DND-41 (cell line): ENCODE results near the gene FMN1.

Source experiments
- ATAC-seq: fragments of 200-7000 bp; cut with Tn5 transposase; 3 replicates; pipeline ENCODE4 v1.9.1; 2021; ENCODE audit warnings: low read depth; ENCODE audit not compliant: insufficient read depth
- DNase-seq: peaks from one replicate; pipeline ENCODE4 v3.0.0-alpha.2; 2020
- H2AFZ ChIP-seq: 2 replicates; pipeline ENCODE4 v1.6.0; 2012; ENCODE audit warnings: low read depth, low read length
- H3K27ac ChIP-seq: 2 replicates; pipeline ENCODE4 v1.5.1; 2012; ENCODE audit warnings: low read length, inconsistent platforms
- H3K27me3 ChIP-seq: fragments of 200-600 bp; sonication (generic); 2 replicates; pipeline ENCODE4 v1.6.0; 2012; ENCODE audit warnings: low read length, mild to moderate bottlenecking, inconsistent platforms; ENCODE audit not compliant: insufficient read depth, poor library complexity
- H3K36me3 ChIP-seq: 2 replicates; pipeline ENCODE4 v1.5.1; 2012; ENCODE audit warnings: low read length, inconsistent platforms; ENCODE audit not compliant: insufficient read depth
- H3K4me1 ChIP-seq: 2 replicates; pipeline ENCODE4 v1.5.1; 2012; ENCODE audit warnings: mild to moderate bottlenecking, low read length; ENCODE audit not compliant: insufficient read depth
- H3K4me2 ChIP-seq: 2 replicates; pipeline ENCODE4 v1.6.0; 2012; ENCODE audit warnings: mild to moderate bottlenecking, moderate library complexity, low read length, inconsistent platforms; ENCODE audit not compliant: insufficient read depth
- H3K4me3 ChIP-seq, 2 experiments: fragments of 200-600 bp in 1 of 2; shearing (Covaris generic) in 1 of 2; 2 replicates each; pipeline ENCODE4 v1.5.1; 2012 to 2016; ENCODE audit warnings: inconsistent platforms in 2 of 2, low read length in 2 of 2, mild to moderate bottlenecking in 2 of 2, low read depth in 1 of 2, moderate library complexity in 1 of 2
- H3K79me2 ChIP-seq: 2 replicates; pipeline ENCODE4 v1.6.0; 2012; ENCODE audit warnings: low read length, inconsistent platforms; ENCODE audit not compliant: insufficient read depth
- H3K9ac ChIP-seq: 2 replicates; pipeline ENCODE4 v1.6.0; 2012; ENCODE audit warnings: low read depth, mild to moderate bottlenecking, inconsistent platforms, low read length, moderate library complexity
- H3K9me3 ChIP-seq: 2 replicates; pipeline ENCODE4 v1.5.1; 2012; ENCODE audit warnings: low read length, moderate library complexity, mild to moderate bottlenecking, inconsistent platforms; ENCODE audit not compliant: insufficient read depth, severe bottlenecking
- H4K20me1 ChIP-seq: 2 replicates; pipeline ENCODE4 v1.6.0; 2012; ENCODE audit warnings: low read length; ENCODE audit not compliant: insufficient read depth
- EZH2 ChIP-seq: IDR thresholded peaks from 3 replicates; pipeline ENCODE4 v1.6.1; 2012; ENCODE audit warnings: borderline replicate concordance, low read depth, mild to moderate bottlenecking, moderate library complexity, low read length, inconsistent platforms; ENCODE audit not compliant: severe bottlenecking
- TF ChIP-seq, protein P1 (sequence below): IDR thresholded peaks from 2 replicates; pipeline ENCODE4 v1.5.1; 2012; ENCODE audit warnings: borderline replicate concordance, low read length, moderate library complexity, mild to moderate bottlenecking; ENCODE audit not compliant: poor library complexity, severe bottlenecking; ENCODE audit errors: extremely low read depth

Gene FMN1

DNA sequence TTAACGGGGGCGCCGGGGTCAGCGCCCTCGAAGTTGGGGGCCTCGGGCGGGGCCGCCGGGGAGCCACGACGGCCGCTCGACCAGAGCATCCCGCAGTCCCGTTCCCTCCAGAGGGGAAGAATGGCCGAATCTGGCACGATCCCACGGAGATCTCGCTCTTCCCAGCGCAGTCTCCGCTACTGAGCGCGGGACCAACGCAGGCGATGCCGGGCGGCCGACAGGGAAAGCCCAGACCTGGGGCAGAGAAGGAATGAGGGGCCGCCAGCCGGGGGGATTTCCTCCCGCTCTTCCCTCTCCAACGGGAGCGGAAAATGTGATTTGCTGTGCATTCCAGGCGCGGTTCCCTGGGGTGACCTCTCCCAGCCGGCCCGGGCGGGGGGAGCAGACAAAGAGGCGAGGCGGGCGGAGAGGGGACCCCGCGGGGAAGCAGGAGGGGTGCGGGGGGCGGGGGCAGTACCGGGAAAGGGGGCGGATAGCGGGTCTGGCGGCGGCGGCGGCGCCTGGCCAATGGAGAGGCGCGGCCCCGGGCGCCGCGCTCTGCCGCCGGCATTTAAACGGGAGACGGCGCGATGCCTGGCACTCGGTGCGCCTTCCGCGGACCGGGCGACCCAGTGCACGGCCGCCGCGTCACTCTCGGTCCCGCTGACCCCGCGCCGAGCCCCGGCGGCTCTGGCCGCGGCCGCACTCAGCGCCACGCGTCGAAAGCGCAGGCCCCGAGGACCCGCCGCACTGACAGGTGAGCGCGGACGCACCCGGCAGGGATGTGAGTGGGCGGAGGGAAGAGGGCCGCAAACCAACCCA, 476.9 kb downstream of the FMN1 start, which contains the start of gene GREM1:
TSS of gene GREM1 (plus strand) at position 579 of the 801 bp plus-strand sequence. CDS start 12,687 bp downstream, outside the sequence.
- no peaks in the 10 kb centered on the region for H3K4me1 ChIP-seq
- H3K27ac ChIP-seq = no peak within 1 kb of the TSS
- TF ChIP-seq, protein P1, sequence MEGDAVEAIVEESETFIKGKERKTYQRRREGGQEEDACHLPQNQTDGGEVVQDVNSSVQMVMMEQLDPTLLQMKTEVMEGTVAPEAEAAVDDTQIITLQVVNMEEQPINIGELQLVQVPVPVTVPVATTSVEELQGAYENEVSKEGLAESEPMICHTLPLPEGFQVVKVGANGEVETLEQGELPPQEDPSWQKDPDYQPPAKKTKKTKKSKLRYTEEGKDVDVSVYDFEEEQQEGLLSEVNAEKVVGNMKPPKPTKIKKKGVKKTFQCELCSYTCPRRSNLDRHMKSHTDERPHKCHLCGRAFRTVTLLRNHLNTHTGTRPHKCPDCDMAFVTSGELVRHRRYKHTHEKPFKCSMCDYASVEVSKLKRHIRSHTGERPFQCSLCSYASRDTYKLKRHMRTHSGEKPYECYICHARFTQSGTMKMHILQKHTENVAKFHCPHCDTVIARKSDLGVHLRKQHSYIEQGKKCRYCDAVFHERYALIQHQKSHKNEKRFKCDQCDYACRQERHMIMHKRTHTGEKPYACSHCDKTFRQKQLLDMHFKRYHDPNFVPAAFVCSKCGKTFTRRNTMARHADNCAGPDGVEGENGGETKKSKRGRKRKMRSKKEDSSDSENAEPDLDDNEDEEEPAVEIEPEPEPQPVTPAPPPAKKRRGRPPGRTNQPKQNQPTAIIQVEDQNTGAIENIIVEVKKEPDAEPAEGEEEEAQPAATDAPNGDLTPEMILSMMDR = no peak
- TF ChIP-seq EZH2 = no peak
- DNase-seq (no peak), ATAC-seq (no peak)
- H3K9me3 ChIP-seq = no peaks in the 10 kb centered on the region
- no peaks in the 10 kb centered on the region for H3K36me3 ChIP-seq
- H2AFZ ChIP-seq = no peak within 1 kb of the TSS
- H3K27me3 ChIP-seq = no peaks in the 10 kb centered on the region
- no peak within 1 kb of the TSS for H3K9ac ChIP-seq
- no peak within 1 kb of the TSS for H3K4me2 ChIP-seq
- H3K79me2 ChIP-seq = no peaks in the 10 kb centered on the region
- H4K20me1 ChIP-seq = no peaks in the 10 kb centered on the region
- no peak within 1 kb of the TSS for H3K4me3 ChIP-seq

DNA sequence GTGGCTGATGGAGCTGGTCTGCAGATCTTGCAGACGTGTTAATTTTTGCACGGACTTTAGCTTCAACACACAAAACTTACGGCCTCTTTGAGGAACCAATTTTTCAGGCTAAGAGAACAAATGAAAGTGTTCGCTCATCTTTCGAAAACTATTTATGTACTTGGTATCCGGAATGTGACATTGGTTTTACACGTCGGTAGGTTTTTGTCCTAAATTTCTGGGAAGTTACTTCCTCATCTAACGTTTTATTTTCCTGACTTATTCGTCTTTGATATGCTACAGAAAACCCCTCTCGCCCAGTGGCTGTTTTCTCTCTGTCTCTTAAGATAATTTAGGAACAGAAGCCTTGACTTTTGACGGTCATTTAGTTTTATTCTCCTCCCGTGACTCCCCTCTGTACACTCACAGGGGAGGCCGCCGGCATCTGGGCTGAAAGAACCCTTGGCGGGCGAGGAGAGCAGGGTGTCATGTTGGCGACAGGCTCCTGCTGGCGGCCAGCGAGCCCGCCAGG, 477.5 kb downstream of the FMN1 start:
- H3K79me2 ChIP-seq = no peaks in the 10 kb centered on the region
- H3K4me3 ChIP-seq = no peak overlapping the region
- H3K4me2 ChIP-seq = no peak overlapping the region
- no peaks in the 10 kb centered on the region for H3K27me3 ChIP-seq
- H3K27ac ChIP-seq = no peak overlapping the region
- TF ChIP-seq EZH2 = no peak
- TF ChIP-seq, protein P1 = no peak
- DNase-seq (no peak), ATAC-seq (no peak)
- H3K4me1 ChIP-seq = no peaks in the 10 kb centered on the region
- H3K9ac ChIP-seq = no peak overlapping the region
- no peaks in the 10 kb centered on the region for H4K20me1 ChIP-seq
- H2AFZ ChIP-seq = no peak overlapping the region
- H3K36me3 ChIP-seq = no peaks in the 10 kb centered on the region
- H3K9me3 ChIP-seq = no peaks in the 10 kb centered on the region

DNA sequence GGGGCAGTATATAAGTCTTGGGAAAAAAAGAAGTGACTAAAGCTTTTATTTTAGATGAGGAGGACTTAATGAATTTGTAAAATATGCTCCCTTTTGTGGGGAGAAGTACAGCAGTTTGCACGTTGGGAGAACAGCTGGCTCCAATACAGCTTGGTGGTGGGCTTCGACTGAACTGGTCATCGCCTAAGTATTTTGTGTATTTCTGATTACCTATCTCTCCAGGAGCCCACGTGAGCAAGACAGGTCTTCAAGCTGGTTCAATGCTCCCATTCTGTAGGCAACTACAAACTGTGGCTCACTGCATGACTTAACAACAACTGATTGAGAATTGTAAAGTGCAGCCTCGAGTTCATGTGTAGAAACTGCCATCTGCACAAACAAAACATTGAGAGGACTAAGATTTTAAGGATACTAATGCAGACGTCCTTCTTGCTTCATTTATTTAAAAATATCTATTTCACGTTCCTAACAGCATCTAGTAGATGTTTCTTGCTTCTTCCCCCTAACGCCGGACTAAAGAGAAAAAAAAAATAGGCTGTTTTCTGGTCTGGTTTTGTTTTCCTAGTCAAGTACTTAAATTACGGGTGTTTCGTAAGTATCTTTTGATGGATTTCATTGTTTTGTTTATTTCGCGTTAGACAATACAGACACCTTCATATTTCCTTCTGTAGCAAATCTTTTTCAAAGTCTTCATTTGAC, 478.1 kb downstream of the FMN1 start:
- TF ChIP-seq EZH2 = no peak
- TF ChIP-seq, protein P1 = no peak
- H3K4me3 ChIP-seq = no peak overlapping the region
- H3K9ac ChIP-seq = no peak overlapping the region

More for the DNA sequence above, 478.1 kb downstream of the FMN1 start:
- no peaks in the 10 kb centered on the region for H3K27me3 ChIP-seq
- DNase-seq (no peak), ATAC-seq (no peak)
- H3K9me3 ChIP-seq = no peaks in the 10 kb centered on the region
- H4K20me1 ChIP-seq = no peaks in the 10 kb centered on the region
- no peaks in the 10 kb centered on the region for H3K36me3 ChIP-seq
- no peak overlapping the region for H3K4me2 ChIP-seq
- no peaks in the 10 kb centered on the region for H3K4me1 ChIP-seq
- H3K79me2 ChIP-seq = no peaks in the 10 kb centered on the region
- no peak overlapping the region for H3K27ac ChIP-seq
- H2AFZ ChIP-seq = no peak overlapping the region
